ENCODE data around the gene PRXL2A. TPM values are rescaled to one million over a fixed set of nuclear protein-coding genes. Genes with fewer than 3 reads are reported as not detected.

The PRXL2A gene
- total and polyA plus RNA-seq, 5 donors from 2014 or later: 0.76 to 8.3 (median 2.6) TPM

DNA sequence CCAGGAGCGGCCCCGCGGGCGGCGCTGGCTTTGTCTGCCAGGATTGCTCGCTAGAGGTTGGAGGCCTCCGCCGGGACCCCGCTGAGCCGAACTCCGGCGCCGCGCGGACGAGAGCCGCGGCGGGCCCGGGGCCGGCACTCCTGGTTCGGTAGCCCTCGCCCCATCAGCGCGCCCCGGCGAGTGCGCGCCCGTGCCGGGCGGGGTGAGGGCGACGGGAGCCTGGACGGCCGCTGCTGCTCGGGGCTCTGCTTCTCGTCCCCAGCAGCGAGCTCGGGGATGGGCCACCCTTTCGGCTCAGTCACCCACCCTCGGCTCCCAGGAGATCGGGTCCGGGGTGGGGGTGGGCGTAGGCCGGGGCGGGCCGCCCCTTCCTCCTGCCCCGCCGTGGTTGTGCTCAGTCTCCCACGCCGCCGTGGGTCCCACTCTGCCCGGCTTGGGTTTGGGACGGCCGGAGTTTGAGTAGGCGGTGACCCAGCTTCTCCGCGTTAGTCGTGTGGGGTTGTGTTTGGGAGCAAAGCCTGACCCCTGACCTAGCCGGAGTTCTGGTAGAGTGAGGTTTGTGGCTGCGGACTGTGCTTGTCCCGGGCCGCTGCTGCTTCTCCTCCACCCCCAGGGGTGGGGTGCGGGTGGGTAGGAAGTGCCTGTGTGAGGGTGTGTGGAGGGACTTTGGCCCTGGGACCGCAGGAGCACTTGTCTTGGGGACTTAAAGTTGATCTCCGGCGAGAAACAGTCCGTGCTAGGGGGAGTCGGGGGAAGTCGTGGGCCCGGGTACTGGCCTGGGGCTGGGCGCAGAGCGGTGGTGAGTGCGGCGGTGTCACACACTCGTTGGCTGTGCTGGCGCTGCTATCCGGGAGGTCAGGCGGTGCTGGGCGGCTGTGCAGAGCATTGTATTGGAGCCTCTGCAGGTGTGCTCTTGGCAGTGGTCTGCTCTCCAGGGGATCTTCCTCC, 46.4 kb downstream of the PRXL2A start:
- Histone ChIP-seq H3K36me3 (ENCODE audit: control insufficient read depth, insufficient read depth, low read length) (peaks cover 2% of the 10 kb centered on the region), H3K4me1 (ENCODE audit: control insufficient read depth, insufficient read depth, low read length, poor library complexity, severe bottlenecking) (peaks cover 44% of the 10 kb centered on the region), H3K9me3 (ENCODE audit: control insufficient read depth in 2 of 2, low read length in 2 of 2) (no peaks in the 10 kb centered on the region), H3K4me3 (ENCODE audit: low read depth, low read length) (peak overlapping the region; percentile 91), H3K27me3 (ENCODE audit: control insufficient read depth, insufficient read depth, low read length) (no peaks in the 10 kb centered on the region), H3K27ac (ENCODE audit: insufficient read depth, low read length, poor library complexity, severe bottlenecking) (peak overlapping the region; percentile 84)
- no peaks in the 10 kb centered on the region for H3K27me3 Mint-ChIP-seq
- H3K27ac Mint-ChIP-seq: peak overlapping the region; percentile 89 to 98 (median 91)
- H3K36me3 Mint-ChIP-seq: peaks cover 6% of the 10 kb centered on the region
- ATAC-seq (ENCODE audit: low read depth in 2 of 2) (peak; percentile 1 to 6), DNase-seq (no peak)
- H3K9me3 Mint-ChIP-seq: no peaks in the 10 kb centered on the region
- H3K4me3 Mint-ChIP-seq: peak overlapping the region; percentile 79 to 100 (median 97)
- peaks cover 3 to 48% (median 25%) of the 10 kb centered on the region in 4 donors for H3K4me1 Mint-ChIP-seq

DNA sequence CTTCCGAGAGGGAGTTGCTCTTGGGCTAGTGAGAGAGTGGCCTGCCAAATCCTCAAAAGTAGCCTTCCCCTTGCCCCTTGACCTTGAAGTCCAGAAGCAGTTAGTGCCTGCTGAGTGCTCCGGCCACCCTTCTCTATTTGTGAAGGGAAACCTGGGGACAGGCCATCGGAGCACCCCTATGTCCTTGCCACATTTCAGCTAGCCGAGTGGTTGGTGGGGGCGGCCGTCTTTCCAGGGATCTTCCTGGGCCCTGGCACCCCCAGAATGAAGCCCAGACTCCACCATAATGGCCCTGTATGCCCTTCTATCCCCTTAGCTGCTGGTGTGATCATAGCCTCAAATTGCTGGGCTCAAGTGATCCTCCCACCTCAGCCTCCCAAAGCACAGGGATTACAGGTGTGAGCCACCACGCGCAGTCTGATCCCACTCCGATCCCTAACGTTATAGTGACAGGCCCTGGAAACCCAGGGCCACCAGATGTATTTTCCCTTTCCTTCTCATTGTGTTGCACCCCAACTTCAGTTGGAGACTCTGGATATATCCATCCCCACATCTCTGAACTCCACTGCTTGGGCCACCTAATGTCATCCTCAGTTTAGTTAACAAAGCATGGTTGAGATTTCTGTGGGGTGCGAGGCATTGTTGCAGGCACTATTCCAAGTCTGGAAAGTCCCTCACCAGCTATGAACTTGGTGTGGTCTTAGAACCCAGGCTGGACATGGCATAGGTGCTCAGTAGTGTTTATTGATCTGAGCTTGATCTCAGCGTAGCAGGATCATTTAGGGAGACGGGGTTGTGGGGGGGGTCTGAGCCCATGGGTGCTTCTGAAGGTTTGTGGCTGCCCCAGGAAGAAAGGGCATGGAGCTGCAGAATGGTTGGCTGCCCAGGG, 47.4 kb downstream of the PRXL2A start:
- H3K4me3 ChIP-seq (ENCODE audit: low read depth, low read length): peak overlapping the region; percentile 91
- H3K36me3 ChIP-seq (ENCODE audit: control insufficient read depth, insufficient read depth, low read length): peaks cover 4% of the 10 kb centered on the region
- no peaks in the 10 kb centered on the region for H3K27me3 ChIP-seq (ENCODE audit: control insufficient read depth, insufficient read depth, low read length)
- no peaks in the 10 kb centered on the region for H3K9me3 Mint-ChIP-seq
- H3K27ac ChIP-seq (ENCODE audit: insufficient read depth, low read length, poor library complexity, severe bottlenecking): peak overlapping the region; percentile 84
- H3K4me1 Mint-ChIP-seq: peaks cover 5 to 57% (median 34%) of the 10 kb centered on the region in 4 donors
- peaks cover 7% of the 10 kb centered on the region for H3K36me3 Mint-ChIP-seq
- DNase-seq (no peak), ATAC-seq (ENCODE audit: low read depth in 2 of 2) (no peak)
- H3K27me3 Mint-ChIP-seq: no peaks in the 10 kb centered on the region
- peak overlapping the region; percentile 89 to 98 (median 91) for H3K27ac Mint-ChIP-seq
- peak overlapping the region; percentile 79 to 100 (median 97) for H3K4me3 Mint-ChIP-seq
- peaks cover 53% of the 10 kb centered on the region for H3K4me1 ChIP-seq (ENCODE audit: control insufficient read depth, insufficient read depth, low read length, poor library complexity, severe bottlenecking)
- H3K9me3 ChIP-seq (ENCODE audit: control insufficient read depth in 2 of 2, low read length in 2 of 2): no peaks in the 10 kb centered on the region

DNA sequence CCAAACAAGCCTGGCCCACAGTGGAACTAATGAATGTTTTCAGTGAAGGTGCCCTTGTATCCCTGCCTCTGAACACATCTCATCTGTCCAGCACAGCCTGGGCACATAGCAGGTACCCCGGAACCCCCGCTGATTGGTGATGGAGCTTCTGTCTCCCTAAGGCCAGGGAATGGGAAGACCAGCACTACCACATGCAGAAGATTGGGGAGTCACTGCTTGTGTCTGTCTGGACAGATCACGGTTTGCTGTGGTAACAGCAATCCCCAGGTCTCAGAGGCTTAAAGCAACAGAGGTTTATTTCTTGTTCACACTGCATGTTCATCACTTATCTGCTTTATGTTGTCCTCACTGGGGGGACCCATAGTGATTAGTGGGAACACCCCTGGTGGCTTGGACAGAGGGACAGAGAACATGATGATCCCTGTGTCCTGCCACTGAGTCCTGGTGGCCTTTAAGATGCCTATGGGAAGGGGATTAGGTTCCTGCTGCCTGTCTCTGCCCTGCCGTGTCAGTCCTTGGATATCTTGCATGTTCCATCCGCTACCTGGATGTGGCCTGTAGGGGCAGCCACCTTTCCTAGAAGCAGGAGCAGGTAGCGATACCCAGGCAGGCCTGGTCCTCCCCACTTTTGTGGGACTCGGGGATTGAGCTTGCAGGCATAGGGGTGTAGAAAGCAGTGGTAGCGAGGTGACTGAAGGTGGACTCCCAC, 49.4 kb downstream of the PRXL2A start:
- Histone ChIP-seq H3K4me3 (ENCODE audit: low read depth, low read length) (peak overlapping the region; percentile 93), H3K27me3 (ENCODE audit: control insufficient read depth, insufficient read depth, low read length) (no peaks in the 10 kb centered on the region), H3K4me1 (ENCODE audit: control insufficient read depth, insufficient read depth, low read length, poor library complexity, severe bottlenecking) (peaks cover 73% of the 10 kb centered on the region), H3K9me3 (ENCODE audit: control insufficient read depth in 2 of 2, low read length in 2 of 2) (no peaks in the 10 kb centered on the region), H3K36me3 (ENCODE audit: control insufficient read depth, insufficient read depth, low read length) (peaks cover 6% of the 10 kb centered on the region), H3K27ac (ENCODE audit: insufficient read depth, low read length, poor library complexity, severe bottlenecking) (peak overlapping the region; percentile 80)
- Mint-ChIP-seq H3K4me3 (peak overlapping the region; percentile 79 to 100 (median 97)), H3K4me1 (peaks cover 11 to 77% (median 54%) of the 10 kb centered on the region in 4 donors), H3K9me3 (no peaks in the 10 kb centered on the region), H3K27ac (peak overlapping the region; percentile 89 to 98 (median 91)), H3K36me3 (peaks cover 18% of the 10 kb centered on the region), H3K27me3 (no peaks in the 10 kb centered on the region)
- ATAC-seq (ENCODE audit: low read depth in 2 of 2) (no peak), DNase-seq (no peak)

DNA sequence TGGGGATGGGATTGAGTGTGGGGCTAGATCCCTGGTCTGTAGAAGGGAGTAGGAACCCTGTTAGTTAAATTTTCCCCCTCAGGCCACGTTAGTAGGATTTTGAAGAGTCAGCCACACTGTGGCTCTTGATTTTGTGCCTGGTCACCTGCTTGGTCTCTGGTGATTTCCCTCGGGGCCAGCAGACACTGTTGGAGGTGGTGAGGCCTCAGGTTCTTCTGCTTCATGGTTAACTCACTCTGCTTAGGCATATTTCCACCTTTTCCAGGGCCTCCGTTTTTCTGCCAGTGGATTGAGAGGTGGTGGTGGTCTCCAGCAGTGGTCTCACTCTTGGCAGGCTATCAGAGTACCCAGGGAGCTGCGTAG, 49.9 kb downstream of the PRXL2A start:
- peak overlapping the region; percentile 79 to 100 (median 97) for H3K4me3 Mint-ChIP-seq
- H3K27me3 Mint-ChIP-seq: no peaks in the 10 kb centered on the region
- H3K4me1 Mint-ChIP-seq: peaks cover 13 to 80% (median 57%) of the 10 kb centered on the region in 4 donors
- ATAC-seq (ENCODE audit: low read depth in 2 of 2) (no peak), DNase-seq (no peak)
- Histone ChIP-seq H3K9me3 (ENCODE audit: control insufficient read depth in 2 of 2, low read length in 2 of 2) (no peaks in the 10 kb centered on the region), H3K27me3 (ENCODE audit: control insufficient read depth, insufficient read depth, low read length) (no peaks in the 10 kb centered on the region), H3K4me3 (ENCODE audit: low read depth, low read length) (peak overlapping the region; percentile 93), H3K36me3 (ENCODE audit: control insufficient read depth, insufficient read depth, low read length) (peaks cover 7% of the 10 kb centered on the region), H3K27ac (ENCODE audit: insufficient read depth, low read length, poor library complexity, severe bottlenecking) (peak overlapping the region; percentile 80), H3K4me1 (ENCODE audit: control insufficient read depth, insufficient read depth, low read length, poor library complexity, severe bottlenecking) (peaks cover 79% of the 10 kb centered on the region)
- H3K27ac Mint-ChIP-seq: peak overlapping the region; percentile 89 to 98 (median 91)
- H3K36me3 Mint-ChIP-seq: peaks cover 19% of the 10 kb centered on the region
- no peaks in the 10 kb centered on the region for H3K9me3 Mint-ChIP-seq

DNA sequence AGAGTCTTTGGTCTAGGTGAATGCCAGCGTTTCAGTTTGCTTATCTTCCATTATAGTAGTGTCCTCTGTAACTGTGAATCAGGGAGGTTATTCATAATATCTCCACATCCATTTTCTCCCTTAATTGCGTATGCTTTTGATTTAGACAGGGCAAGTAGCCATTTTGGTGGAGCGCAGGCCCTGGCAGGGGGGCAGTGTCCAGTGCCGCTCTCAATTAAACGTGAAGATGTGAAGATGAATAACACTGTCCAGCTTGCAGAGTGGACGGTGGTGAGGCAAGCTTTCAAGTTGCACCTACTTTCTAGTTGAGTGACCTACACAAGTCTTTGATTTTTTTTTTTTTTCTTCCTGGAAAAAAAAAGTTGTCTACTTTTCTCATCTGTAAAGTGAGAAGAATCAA, 50.3 kb downstream of the PRXL2A start:
- Mint-ChIP-seq H3K36me3 (peaks cover 23% of the 10 kb centered on the region), H3K9me3 (no peaks in the 10 kb centered on the region), H3K27me3 (no peaks in the 10 kb centered on the region), H3K4me3 (peak overlapping the region; percentile 79 to 100 (median 97)), H3K4me1 (peaks cover 17 to 80% (median 61%) of the 10 kb centered on the region in 4 donors), H3K27ac (peak overlapping the region; percentile 89 to 98 (median 91))
- Histone ChIP-seq H3K27me3 (ENCODE audit: control insufficient read depth, insufficient read depth, low read length) (no peaks in the 10 kb centered on the region), H3K4me1 (ENCODE audit: control insufficient read depth, insufficient read depth, low read length, poor library complexity, severe bottlenecking) (peaks cover 80% of the 10 kb centered on the region), H3K36me3 (ENCODE audit: control insufficient read depth, insufficient read depth, low read length) (peaks cover 11% of the 10 kb centered on the region), H3K27ac (ENCODE audit: insufficient read depth, low read length, poor library complexity, severe bottlenecking) (peak overlapping the region; percentile 80), H3K4me3 (ENCODE audit: low read depth, low read length) (peak overlapping the region; percentile 93), H3K9me3 (ENCODE audit: control insufficient read depth in 2 of 2, low read length in 2 of 2) (no peaks in the 10 kb centered on the region)
- DNase-seq (no peak), ATAC-seq (ENCODE audit: low read depth in 2 of 2) (no peak)

DNA sequence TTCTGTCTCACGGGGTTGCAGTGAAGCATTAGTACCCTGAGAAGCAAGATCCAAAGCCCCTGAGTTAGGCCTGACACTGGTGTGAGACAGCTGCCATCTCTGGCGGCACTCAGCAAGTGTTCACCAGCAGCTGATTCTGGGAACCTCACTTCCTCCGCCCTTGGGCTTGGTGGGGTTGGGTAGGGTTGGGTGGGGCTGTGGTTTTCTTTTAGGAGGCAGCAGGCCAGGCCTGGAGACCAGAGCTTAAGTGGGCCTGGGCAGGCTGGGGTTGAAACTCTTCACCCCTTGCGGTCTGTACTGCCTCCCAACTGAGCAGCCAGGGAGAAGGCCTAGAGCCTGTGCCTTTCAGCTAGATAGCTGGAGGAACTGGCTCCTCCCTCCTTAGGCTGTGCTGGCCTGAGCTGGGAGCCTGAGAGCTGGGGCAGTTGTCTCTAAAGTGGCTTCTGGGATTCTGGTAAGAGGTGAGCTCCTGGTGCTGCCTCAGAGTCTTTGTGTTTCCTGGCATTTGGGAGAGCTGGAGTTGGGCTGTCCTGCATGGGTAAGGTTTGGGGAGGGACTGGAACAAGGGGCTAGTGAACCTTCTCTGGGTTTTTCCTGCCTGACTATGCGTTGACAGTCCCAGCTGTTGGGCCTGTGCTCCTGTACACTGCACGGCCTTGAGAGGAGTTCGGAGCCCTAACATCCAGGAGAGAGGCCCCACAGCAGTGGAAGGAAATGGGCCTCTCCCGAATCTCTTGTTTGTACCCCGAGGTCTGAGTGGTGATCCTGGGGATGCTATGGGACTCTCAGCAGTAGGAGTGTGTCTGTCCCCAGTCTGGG, 50.9 kb downstream of the PRXL2A start:
- H3K27ac Mint-ChIP-seq: peak overlapping the region; percentile 89 to 98 (median 91)
- H3K4me1 ChIP-seq (ENCODE audit: control insufficient read depth, insufficient read depth, low read length, poor library complexity, severe bottlenecking): peaks cover 85% of the 10 kb centered on the region
- H3K27ac ChIP-seq (ENCODE audit: insufficient read depth, low read length, poor library complexity, severe bottlenecking): peak overlapping the region; percentile 80
- peak overlapping the region; percentile 79 to 100 (median 97) for H3K4me3 Mint-ChIP-seq
- H3K9me3 ChIP-seq (ENCODE audit: control insufficient read depth in 2 of 2, low read length in 2 of 2): no peaks in the 10 kb centered on the region
- peak; percentile 69 to 70 for ATAC-seq (ENCODE audit: low read depth in 2 of 2)
- H3K27me3 ChIP-seq (ENCODE audit: control insufficient read depth, insufficient read depth, low read length): no peaks in the 10 kb centered on the region
- H3K9me3 Mint-ChIP-seq: no peaks in the 10 kb centered on the region
- DNase-seq: peak; percentile 40 to 93 (median 55)
- H3K36me3 ChIP-seq (ENCODE audit: control insufficient read depth, insufficient read depth, low read length): peaks cover 11% of the 10 kb centered on the region
- H3K4me3 ChIP-seq (ENCODE audit: low read depth, low read length): peak overlapping the region; percentile 93
- peaks cover 19 to 86% (median 65%) of the 10 kb centered on the region in 4 donors for H3K4me1 Mint-ChIP-seq
- no peaks in the 10 kb centered on the region for H3K27me3 Mint-ChIP-seq
- peaks cover 25% of the 10 kb centered on the region for H3K36me3 Mint-ChIP-seq

Measured in CD4-positive, CD25-positive, alpha-beta regulatory T cell (primary cell).